CD4-positive, alpha-beta memory T cell (primary cell): ENCODE data around the gene TP53BP2. TPM values are rescaled to one million over a fixed set of nuclear protein-coding genes. Genes with fewer than 3 reads are reported as not detected.
"Not testable (repeated sequence)": the region's sequence is repeated elsewhere in the genome, so short reads cannot be mapped to it uniquely, and the experiment has no call there.

Source experiments
- CTCF ChIA-PET: fragments of 350-600 bp; sonication (Branson Sonifier 250); formaldehyde crosslinking; loops from one replicate; lab custom pipeline; 2021; ENCODE audit warnings: inconsistent platforms; ENCODE audit not compliant: partially characterized antibody; lab: Charles Lee
- POLR2A ChIA-PET: fragments of 350-600 bp; sonication (Branson Sonifier 250); formaldehyde crosslinking; loops from one replicate; lab custom pipeline; 2021; ENCODE audit not compliant: partially characterized antibody; lab: Charles Lee
- DNase-seq, 5 donors: peaks; one replicate each; pipeline versions ENCODE4 v3.0.0 to v3.0.0-alpha.2; 2020 to 2022; ENCODE audit warnings: mixed read lengths in 1 of 5
- H3K27ac ChIP-seq: one replicate; pipeline ENCODE4 v1.7.0; 2013; ENCODE audit warnings: low read depth, low read length
- H3K27me3 ChIP-seq: 2 replicates; pipeline ENCODE4 v1.7.0; 2013; ENCODE audit warnings: mild to moderate bottlenecking, low read length, moderate library complexity; ENCODE audit not compliant: insufficient read depth
- H3K36me3 ChIP-seq: 2 replicates; pipeline ENCODE4 v1.7.0; 2013; ENCODE audit warnings: mild to moderate bottlenecking, low read length, moderate library complexity; ENCODE audit not compliant: insufficient read depth
- H3K4me1 ChIP-seq: 2 replicates; pipeline ENCODE4 v1.7.0; 2013; ENCODE audit warnings: mild to moderate bottlenecking, low read length, moderate library complexity; ENCODE audit not compliant: insufficient read depth
- H3K4me3 ChIP-seq, 2 donors: one replicate each; pipeline ENCODE4 v1.7.0; 2013; ENCODE audit warnings: low read length in 2 of 2, mild to moderate bottlenecking in 1 of 2
- H3K9me3 ChIP-seq, 2 donors: one replicate each; pipeline ENCODE4 v1.7.0; 2013; ENCODE audit warnings: low read length in 2 of 2, control low read depth in 1 of 2; ENCODE audit not compliant: control insufficient read depth in 1 of 2
- H3K27ac Mint-ChIP-seq, 7 donors: one replicate each; pipeline ENCODE4 v1.8.0; 2020 to 2021; ENCODE audit warnings: mixed read lengths in 7 of 7, mild to moderate bottlenecking in 6 of 7, inconsistent platforms in 3 of 7, moderate library complexity in 3 of 7
- H3K27me3 Mint-ChIP-seq, 2 donors: one replicate each; pipeline ENCODE4 v1.8.0; 2020 to 2021; ENCODE audit warnings: mixed read lengths in 2 of 2
- H3K36me3 Mint-ChIP-seq, 2 donors: one replicate each; pipeline ENCODE4 v1.8.0; 2020 to 2021; ENCODE audit warnings: mixed read lengths in 2 of 2, inconsistent platforms in 1 of 2, mild to moderate bottlenecking in 1 of 2
- H3K4me1 Mint-ChIP-seq, 4 donors: one replicate each; pipeline ENCODE4 v1.8.0; 2020 to 2021; ENCODE audit warnings: mixed read lengths in 4 of 4, mild to moderate bottlenecking in 1 of 4
- H3K4me3 Mint-ChIP-seq, 8 donors: one replicate each; pipeline ENCODE4 v1.8.0; 2020 to 2021; ENCODE audit warnings: mixed read lengths in 8 of 8, mild to moderate bottlenecking in 7 of 8, moderate library complexity in 6 of 8, inconsistent platforms in 3 of 8
- H3K9me3 Mint-ChIP-seq, 8 donors: one replicate each; pipeline ENCODE4 v1.8.0; 2020 to 2021; ENCODE audit warnings: mixed read lengths in 8 of 8, mild to moderate bottlenecking in 5 of 8, inconsistent platforms in 3 of 8, moderate library complexity in 1 of 8
- intact Hi-C: fragments of 100-400 bp; cut with micrococcal nuclease; formaldehyde crosslinking; loops from one replicate; pipeline ENCODE4 v1.15.1; 2023
- polyA plus RNA-seq, 2 donors: library from polyadenylated mRNA; unstranded; fragments of 300-500 nt; fragmentation: Illumina TruSeq; gene quantifications; one replicate each; pipeline ENCODE4 v1.2.3, GENCODE V29; 2021
- total RNA-seq, 2 experiments: library from RNA; stranded (reverse); gene quantifications; one replicate each; pipeline ENCODE4 v1.2.3, GENCODE V29; 2021

Gene TP53BP2
- total and polyA plus RNA-seq, 4 experiments from 2014 or later = 8.5 to 49.8 (median 33.8) TPM

DNA sequence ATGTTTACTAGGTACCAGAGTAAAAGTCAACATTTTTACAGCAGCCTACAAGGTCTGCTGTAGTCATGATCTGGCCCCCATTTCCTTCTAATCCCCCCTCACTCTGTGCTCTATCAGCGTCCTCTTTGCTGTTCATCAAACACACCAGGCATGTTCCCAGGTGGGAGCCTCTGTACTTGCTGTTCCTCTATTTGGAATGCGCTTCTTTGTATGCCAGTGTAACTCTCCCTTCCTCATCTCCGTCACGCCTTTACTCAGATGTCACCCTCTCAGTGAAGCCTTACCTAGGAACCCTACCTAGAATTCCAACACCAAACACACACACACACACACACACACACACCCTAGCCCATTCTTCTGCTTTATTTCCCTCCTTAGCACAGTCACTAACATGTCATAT lies 21.0 kb downstream of the TP53BP2 start:
- Mint-ChIP-seq H3K27ac (peak overlapping the region in 2 of 7 donors; percentile 11 to 68), H3K4me3 (no peak overlapping the region), H3K9me3 (peaks cover 0 to 2% (median 0%) of the 10 kb centered on the region in 8 donors), H3K36me3 (peaks cover 15 to 21% of the 10 kb centered on the region in 2 donors), H3K27me3 (no peaks in the 10 kb centered on the region), H3K4me1 (peaks cover 56 to 77% (median 64%) of the 10 kb centered on the region in 4 donors)
- ChIA-PET CTCF (interaction anchor here (0.6 to 2.8 kb wide), 7 partner anchors 9 to 341 kb away, joined by 3 to 14 read pairs (median 4); partner anchors contain the start of gene TP53BP2), POLR2A (interaction anchor here (0.9 to 2.2 kb wide), 2 partner anchors 17 to 22 kb away, joined by 5 to 10 read pairs; partner anchors contain the start of gene TP53BP2)
- intact Hi-C loops = loop anchor here (5.0 kb wide), 1 partner anchor 47 kb away; no protein-coding TSS in a partner anchor
- Histone ChIP-seq H3K27me3 (no peaks in the 10 kb centered on the region), H3K27ac (no peak overlapping the region), H3K4me1 (peaks cover 57% of the 10 kb centered on the region), H3K4me3 (no peak overlapping the region), H3K9me3 (no peaks in the 10 kb centered on the region), H3K36me3 (peaks cover 4% of the 10 kb centered on the region)
- no peak for DNase-seq

DNA sequence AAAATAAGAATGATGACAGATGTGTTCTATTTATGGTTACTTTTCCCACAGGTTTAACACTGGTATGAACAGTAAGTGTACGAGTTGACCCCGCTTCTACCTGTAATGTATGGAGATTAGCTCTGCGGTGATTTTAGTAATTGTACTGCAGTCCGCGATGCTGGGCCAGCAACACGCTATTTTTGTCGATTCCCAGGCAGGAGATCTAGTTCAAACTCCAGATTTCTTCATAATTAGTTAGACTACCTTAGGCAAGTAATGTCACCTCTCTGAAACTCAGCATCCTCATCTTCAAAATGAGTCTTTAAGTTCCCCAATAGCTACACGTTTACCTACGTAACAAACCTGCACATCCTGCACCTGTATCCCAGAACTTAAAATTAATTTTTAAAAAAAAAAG lies 21.5 kb downstream of the TP53BP2 start:
- H3K36me3 ChIP-seq = peaks cover 4% of the 10 kb centered on the region
- H3K27ac Mint-ChIP-seq = peak overlapping the region in 1 of 7 donors; percentile 22
- POLR2A ChIA-PET = interaction anchor here (0.9 to 2.2 kb wide), 3 partner anchors 18 to 22 kb away, joined by 3 to 10 read pairs (median 5); partner anchors contain the start of gene TP53BP2
- peaks cover 57% of the 10 kb centered on the region for H3K4me1 ChIP-seq
- CTCF ChIA-PET = interaction anchor here (0.6 to 2.8 kb wide), 7 partner anchors 9 to 341 kb away, joined by 3 to 14 read pairs (median 4); partner anchors contain the start of gene TP53BP2
- H3K27me3 Mint-ChIP-seq = no peaks in the 10 kb centered on the region
- peaks cover 19 to 25% of the 10 kb centered on the region in 2 donors for H3K36me3 Mint-ChIP-seq
- H3K4me3 ChIP-seq = no peak overlapping the region
- H3K4me3 Mint-ChIP-seq = peak overlapping the region in 1 of 8 donors; percentile 11
- H3K27ac ChIP-seq = no peak overlapping the region
- H3K9me3 Mint-ChIP-seq = peaks cover 0 to 2% (median 0%) of the 10 kb centered on the region in 8 donors
- no peak for DNase-seq
- H3K27me3 ChIP-seq = no peaks in the 10 kb centered on the region
- intact Hi-C loops = no loop called here
- H3K9me3 ChIP-seq = no peaks in the 10 kb centered on the region
- peaks cover 53 to 73% (median 61%) of the 10 kb centered on the region in 4 donors for H3K4me1 Mint-ChIP-seq

DNA sequence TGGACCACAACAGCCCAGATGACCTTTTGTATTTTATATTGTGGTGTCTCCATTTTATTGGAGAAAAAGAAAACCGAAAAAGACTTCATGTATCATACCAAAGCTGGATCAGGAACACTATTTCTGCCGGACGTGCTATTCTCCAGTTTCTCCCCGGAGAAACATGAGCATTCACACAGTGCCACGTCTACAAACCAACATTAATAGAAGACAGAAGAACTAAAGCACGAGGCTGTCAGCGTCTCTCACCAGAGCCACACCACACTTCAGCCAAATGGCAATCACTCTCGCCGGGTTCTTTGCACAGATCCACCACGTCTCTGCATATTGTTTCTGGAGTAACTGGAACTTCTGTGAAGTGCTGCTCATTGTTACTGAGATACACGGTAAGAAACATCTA lies 24.8 kb downstream of the TP53BP2 start:
- Mint-ChIP-seq H3K27ac (peak overlapping the region in 2 of 7 donors; percentile 24 to 51), H3K9me3 (no peaks in the 10 kb centered on the region), H3K27me3 (no peaks in the 10 kb centered on the region), H3K36me3 (peaks cover 26 to 30% of the 10 kb centered on the region in 2 donors), H3K4me1 (peaks cover 36 to 52% (median 42%) of the 10 kb centered on the region in 4 donors), H3K4me3 (no peak overlapping the region)
- CTCF ChIA-PET = interaction anchor here (0.9 to 2.0 kb wide), 5 partner anchors 10 to 125 kb away, joined by 3 to 7 read pairs (median 3); partner anchors contain the start of gene TP53BP2
- intact Hi-C loops = no loop called here
- no peak for DNase-seq
- Histone ChIP-seq H3K27ac (no peak overlapping the region), H3K27me3 (no peaks in the 10 kb centered on the region), H3K36me3 (peaks cover 4% of the 10 kb centered on the region), H3K9me3 (no peaks in the 10 kb centered on the region), H3K4me3 (no peak overlapping the region), H3K4me1 (peaks cover 33% of the 10 kb centered on the region)
- POLR2A ChIA-PET = interaction anchor here (0.6 to 1.1 kb wide), 2 partner anchors 9 to 25 kb away, joined by 3 to 4 read pairs; no protein-coding TSS in a partner anchor

DNA sequence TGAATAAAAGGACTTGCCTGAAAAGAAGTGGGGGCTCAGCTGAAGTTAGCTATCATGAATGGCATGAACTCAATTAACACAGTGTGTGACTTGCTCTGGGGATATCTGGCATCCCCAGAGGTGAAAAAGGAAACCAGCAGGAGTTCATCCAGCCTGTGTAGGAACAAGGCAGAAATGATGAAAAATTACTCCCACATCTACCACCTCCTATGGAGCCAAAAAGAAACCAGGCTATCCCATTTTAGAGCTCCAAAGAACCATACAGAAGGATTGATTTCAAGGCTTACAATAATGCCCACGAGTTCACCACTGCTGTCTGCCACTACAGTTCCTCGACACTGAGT lies 25.3 kb downstream of the TP53BP2 start:
- Histone ChIP-seq H3K4me1 (peaks cover 28% of the 10 kb centered on the region), H3K4me3 (no peak overlapping the region), H3K27ac (no peak overlapping the region), H3K36me3 (peaks cover 4% of the 10 kb centered on the region), H3K27me3 (no peaks in the 10 kb centered on the region), H3K9me3 (no peaks in the 10 kb centered on the region)
- intact Hi-C loops = no loop called here
- Mint-ChIP-seq H3K9me3 (no peaks in the 10 kb centered on the region), H3K36me3 (peaks cover 26 to 30% of the 10 kb centered on the region in 2 donors), H3K4me1 (peaks cover 34 to 52% (median 40%) of the 10 kb centered on the region in 4 donors), H3K27me3 (no peaks in the 10 kb centered on the region), H3K4me3 (no peak overlapping the region), H3K27ac (peak overlapping the region in 5 of 7 donors; percentile 23 to 67 (median 42))
- POLR2A ChIA-PET = interaction anchor here (0.6 to 1.1 kb wide), 2 partner anchors 8 to 26 kb away, joined by 3 to 4 read pairs; no protein-coding TSS in a partner anchor
- CTCF ChIA-PET = interaction anchor here (1.0 to 2.0 kb wide), 4 partner anchors 11 to 125 kb away, joined by 3 to 7 read pairs (median 3); partner anchors contain the start of gene TP53BP2
- DNase-seq = no peak

DNA sequence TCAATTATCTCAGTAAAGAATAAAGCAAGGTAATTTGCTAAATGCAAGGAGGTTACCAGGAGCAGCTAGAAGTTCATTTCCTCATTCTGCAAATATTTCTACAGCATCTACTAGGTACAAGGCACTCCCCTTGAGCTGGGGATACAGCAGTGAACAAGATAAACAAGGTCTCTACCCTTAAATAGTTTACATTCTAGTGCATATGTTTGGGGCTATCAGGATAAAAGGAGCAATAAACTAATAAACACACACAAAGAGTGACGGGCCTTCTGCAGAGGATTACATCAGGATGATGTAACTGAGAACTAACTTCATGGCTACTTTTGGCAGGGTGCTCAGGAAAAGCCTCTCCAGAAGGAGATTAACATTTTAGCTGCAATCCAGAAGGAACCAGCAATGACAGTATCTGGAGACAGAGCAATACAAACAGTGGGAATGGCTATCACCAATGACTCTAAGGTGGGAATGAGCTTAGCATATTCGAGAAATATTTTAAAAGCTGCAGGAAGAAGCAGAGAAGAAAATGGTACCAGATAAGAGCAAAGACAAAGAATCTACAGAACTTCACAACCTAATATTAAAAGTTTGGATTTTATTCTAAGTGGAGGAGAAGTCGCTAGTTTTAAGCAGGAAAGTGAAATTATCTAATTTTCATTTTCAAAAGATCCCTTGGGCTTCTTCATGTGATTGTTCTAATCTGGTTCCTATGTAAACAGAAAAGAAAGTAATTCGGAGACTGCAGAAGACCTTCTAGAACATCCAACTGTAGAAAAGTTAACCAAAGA lies 25.8 kb downstream of the TP53BP2 start:
- peak overlapping the region in 6 of 7 donors; percentile 30 to 76 (median 54) for H3K27ac Mint-ChIP-seq

DNA sequence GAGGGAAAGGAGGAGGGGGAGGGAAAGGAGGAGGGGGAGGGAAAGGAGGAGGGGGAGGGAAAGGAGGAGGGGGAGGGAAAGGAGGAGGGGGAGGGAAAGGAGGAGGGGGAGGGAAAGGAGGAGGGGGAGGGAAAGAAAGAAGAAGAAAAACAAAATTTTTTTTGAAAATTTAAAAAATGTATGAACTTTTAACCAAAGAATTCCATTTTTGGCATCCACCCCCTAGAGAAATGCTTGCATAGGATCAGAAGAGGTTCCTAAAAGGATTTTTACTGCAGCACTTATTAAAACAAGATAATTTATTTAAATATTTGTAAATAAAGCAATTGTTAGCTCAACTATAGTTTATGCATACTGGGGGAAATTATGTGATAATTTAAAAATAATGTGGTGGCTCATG lies 28.5 kb downstream of the TP53BP2 start:
- H3K36me3 ChIP-seq = peaks cover 16% of the 10 kb centered on the region
- H3K27ac ChIP-seq, H3K27me3 Mint-ChIP-seq, H3K4me3 Mint-ChIP-seq, DNase-seq, H3K9me3 ChIP-seq, H3K27me3 ChIP-seq, intact Hi-C loops, H3K27ac Mint-ChIP-seq, H3K9me3 Mint-ChIP-seq, POLR2A ChIA-PET, H3K4me3 ChIP-seq: not testable (repeated sequence)
- peaks cover 31 to 47% (median 36%) of the 10 kb centered on the region in 4 donors for H3K4me1 Mint-ChIP-seq
- peaks cover 42 to 55% of the 10 kb centered on the region in 2 donors for H3K36me3 Mint-ChIP-seq
- peaks cover 17% of the 10 kb centered on the region for H3K4me1 ChIP-seq
- CTCF ChIA-PET = interaction anchor here (1.2 kb wide), 1 partner anchor 16 kb away, joined by 4 read pairs; no protein-coding TSS in a partner anchor

More for the DNA sequence above, 25.8 kb downstream of the TP53BP2 start:
- H3K4me3 Mint-ChIP-seq = no peak overlapping the region
- Histone ChIP-seq H3K9me3 (no peaks in the 10 kb centered on the region), H3K27ac (no peak overlapping the region), H3K4me3 (no peak overlapping the region), H3K27me3 (no peaks in the 10 kb centered on the region), H3K4me1 (peaks cover 23% of the 10 kb centered on the region), H3K36me3 (peaks cover 4% of the 10 kb centered on the region)
- ChIA-PET CTCF (interaction anchor here (0.7 to 1.3 kb wide), 4 partner anchors 8 to 124 kb away, joined by 3 read pairs; no protein-coding TSS in a partner anchor), POLR2A (interaction anchor here (0.7 to 1.1 kb wide), 2 partner anchors 26 to 27 kb away, joined by 3 to 4 read pairs; no protein-coding TSS in a partner anchor)
- peaks cover 33 to 52% (median 41%) of the 10 kb centered on the region in 4 donors for H3K4me1 Mint-ChIP-seq
- H3K9me3 Mint-ChIP-seq = no peaks in the 10 kb centered on the region
- intact Hi-C loops = loop anchor here (2.0 kb wide), 1 partner anchor 13 kb away; no protein-coding TSS in a partner anchor
- DNase-seq = no peak
- H3K36me3 Mint-ChIP-seq = peaks cover 26 to 34% of the 10 kb centered on the region in 2 donors
- no peaks in the 10 kb centered on the region for H3K27me3 Mint-ChIP-seq
